Suprapubic skin (tissue), 4 donors: ENCODE data around the gene IQUB.

Experiments
- CTCF ChIP-seq, 2 donors: fragments of 200-600 bp in 1 of 2; fragments of 450-650 bp in 1 of 2; sonication (generic) in 1 of 2; IDR thresholded peaks; one replicate each; pipeline ENCODE4 v1.5.1; 2016 to 2019; ENCODE audit warnings: antibody characterized with exemption in 2 of 2, mild to moderate bottlenecking in 1 of 2, moderate library complexity in 1 of 2
- POLR2A ChIP-seq, 2 donors: fragments of 450-650 bp; IDR thresholded peaks; one replicate each; pipeline ENCODE4 v1.6.1; 2017; ENCODE audit warnings: antibody characterized with exemption in 2 of 2, mild to moderate bottlenecking in 2 of 2, moderate library complexity in 2 of 2
- POLR2AphosphoS5 ChIP-seq, 3 donors: sonication (generic); formaldehyde crosslinking; IDR thresholded peaks; one replicate each; pipeline ENCODE4 v1.6.1; 2017; ENCODE audit warnings: antibody characterized with exemption in 3 of 3

GRCh38 chr7:123468303-123468702, 66.1 kb downstream of the IQUB start:
- no peak for TF ChIP-seq POLR2A (IDR thresholded peaks at IDR 0.05)
- no peak for TF ChIP-seq CTCF (IDR thresholded peaks at IDR 0.05)
- TF ChIP-seq POLR2AphosphoS5 (IDR thresholded peaks at IDR 0.05), result no peak
